Cardiac septum (tissue), 1 donor: ENCODE measurements around the gene EXOSC2. TPM values are rescaled to one million over a fixed set of nuclear protein-coding genes. Genes with fewer than 3 reads are reported as not detected.

Source experiments
- DNase-seq: peaks from one replicate; pipeline ENCODE4 v3.0.0-alpha.2; 2020; ENCODE audit warnings: low spot score
- intact Hi-C: fragments of 100-400 bp; cut with DNase I; formaldehyde crosslinking; loops from one replicate; pipeline ENCODE4 v1.14.0; 2022
- long read RNA-seq: library from polyadenylated mRNA; unstranded; transcript quantifications from one replicate; pipeline ENCODE4 v2.0.0, GENCODE V29; 2021
- total RNA-seq: library from RNA; stranded (reverse); fragmentation: NEBNext Ultra II Directional; extraction: Animal tissue kit (Norgen Biotek cat#: 25700); gene quantifications from one replicate; pipeline ENCODE4 v1.2.1, GENCODE V29; 2021
- donor health status: DM: no; HTN: no; CAD: no.

The EXOSC2 gene, protein sequence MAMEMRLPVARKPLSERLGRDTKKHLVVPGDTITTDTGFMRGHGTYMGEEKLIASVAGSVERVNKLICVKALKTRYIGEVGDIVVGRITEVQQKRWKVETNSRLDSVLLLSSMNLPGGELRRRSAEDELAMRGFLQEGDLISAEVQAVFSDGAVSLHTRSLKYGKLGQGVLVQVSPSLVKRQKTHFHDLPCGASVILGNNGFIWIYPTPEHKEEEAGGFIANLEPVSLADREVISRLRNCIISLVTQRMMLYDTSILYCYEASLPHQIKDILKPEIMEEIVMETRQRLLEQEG
- 12.7 TPM for total RNA-seq
- long read RNA-seq, transcript EXOSC2-204 (9 exons, 2,040 nt), result major isoform, 12 of 12 reads
- long read RNA-seq, partial matches to known transcripts, result 0 of 12 reads
- long read RNA-seq, other reads (novel, unspliced or antisense), result 0 of 12 reads

DNA sequence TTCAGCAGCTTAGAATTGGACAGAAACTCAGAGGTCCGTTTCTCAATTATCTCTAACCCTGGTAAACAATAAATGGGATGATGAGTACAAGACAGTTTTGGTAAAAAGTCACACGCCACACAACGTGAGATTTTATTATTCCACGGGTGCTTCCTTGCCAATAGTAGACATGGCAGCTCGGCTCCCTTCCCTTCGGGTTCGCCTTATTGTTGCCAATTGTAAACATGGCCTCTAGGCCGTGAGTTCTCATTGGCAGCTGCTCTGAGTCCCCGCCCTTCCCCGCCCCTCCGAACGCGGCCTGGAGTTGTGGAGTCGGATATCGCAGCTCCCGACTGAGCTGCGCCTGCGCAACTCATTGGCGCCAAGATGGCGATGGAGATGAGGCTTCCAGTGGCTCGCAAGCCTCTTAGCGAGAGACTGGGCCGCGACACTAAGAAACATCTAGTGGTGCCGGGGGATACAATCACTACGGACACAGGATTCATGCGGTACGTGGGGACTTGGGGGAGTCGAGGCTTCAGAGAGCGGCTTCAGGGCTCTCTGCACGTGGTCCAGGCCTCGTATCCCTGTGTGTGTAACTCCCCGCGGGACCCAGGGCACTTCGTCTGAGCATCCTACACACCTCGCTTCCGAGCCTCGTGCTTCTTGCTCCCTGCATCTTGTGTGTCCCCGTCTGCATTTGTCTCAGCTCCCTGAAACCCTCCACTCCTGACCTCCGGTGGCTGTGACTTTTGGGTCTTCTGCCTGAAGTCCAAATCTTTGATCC lies at the start of gene EXOSC2:
EXOSC2 (plus strand) TSS at position 355 of the 766 bp plus-strand sequence; CDS start at position 367, 12 bp downstream.
- intact Hi-C loops, result no loop called here
- peak; percentile 99 for DNase-seq

DNA sequence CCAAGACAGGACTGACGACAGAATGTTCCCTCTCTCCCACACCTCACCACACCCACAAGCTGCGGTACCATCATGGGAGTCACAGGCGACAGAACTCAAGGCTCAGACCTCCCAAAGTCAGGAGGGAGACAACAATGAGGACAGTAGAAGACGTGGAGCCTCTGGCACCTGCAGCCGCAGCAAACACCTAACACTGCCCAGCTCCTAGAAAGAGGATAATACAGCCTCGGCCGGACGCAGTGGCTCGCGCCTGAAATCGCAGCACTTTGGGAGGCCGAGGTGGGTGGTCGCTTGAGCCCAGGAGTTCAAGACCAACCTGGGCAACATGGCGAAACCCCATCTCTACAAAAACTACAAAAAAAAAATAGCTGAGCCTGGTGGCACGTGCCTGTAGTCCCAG lies 42.4 kb upstream of the EXOSC2 start:
- intact Hi-C loops, result no loop called here
- DNase-seq, result no peak

DNA sequence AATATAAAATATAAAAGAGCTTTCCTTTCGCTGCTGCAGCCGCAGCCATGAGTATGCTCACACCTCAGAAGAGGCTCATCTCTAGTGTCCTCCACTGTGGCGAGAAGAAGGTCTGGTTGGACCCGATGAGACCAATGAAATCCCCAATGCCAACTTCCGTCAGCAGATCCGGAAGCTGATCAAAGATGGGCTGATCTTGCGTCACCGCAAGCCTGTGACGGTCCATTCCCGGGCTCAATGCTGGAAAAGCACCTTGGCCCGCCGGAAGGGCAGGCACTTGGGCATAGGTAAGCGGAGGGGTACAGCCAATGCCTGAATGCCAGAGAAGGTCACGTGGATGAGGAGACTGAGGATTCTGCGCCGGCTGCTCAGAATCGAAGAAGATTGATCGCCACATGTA lies 41.8 kb upstream of the EXOSC2 start:
- intact Hi-C loops, result no loop called here
- no peak for DNase-seq

DNA sequence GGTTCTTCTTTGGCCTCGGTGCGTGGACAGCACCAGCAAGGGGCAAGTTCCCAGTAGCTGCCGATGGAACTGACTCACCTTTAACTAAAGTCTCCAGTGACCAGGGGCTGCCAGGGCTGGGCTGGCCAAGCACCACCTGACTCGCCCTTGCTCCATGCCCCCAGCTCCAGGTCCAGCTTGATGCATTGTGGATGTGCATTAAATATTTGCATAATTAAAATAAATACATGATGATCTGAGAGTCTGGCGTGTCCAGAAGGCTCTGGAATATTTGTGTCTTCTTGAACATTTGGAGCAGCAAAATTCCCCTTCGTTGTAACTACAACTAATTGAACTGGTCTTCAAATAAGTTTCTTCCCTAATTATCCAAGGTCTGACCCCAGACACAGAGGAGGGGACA lies 38.7 kb upstream of the EXOSC2 start:
- intact Hi-C loops, result no loop called here
- no peak for DNase-seq

DNA sequence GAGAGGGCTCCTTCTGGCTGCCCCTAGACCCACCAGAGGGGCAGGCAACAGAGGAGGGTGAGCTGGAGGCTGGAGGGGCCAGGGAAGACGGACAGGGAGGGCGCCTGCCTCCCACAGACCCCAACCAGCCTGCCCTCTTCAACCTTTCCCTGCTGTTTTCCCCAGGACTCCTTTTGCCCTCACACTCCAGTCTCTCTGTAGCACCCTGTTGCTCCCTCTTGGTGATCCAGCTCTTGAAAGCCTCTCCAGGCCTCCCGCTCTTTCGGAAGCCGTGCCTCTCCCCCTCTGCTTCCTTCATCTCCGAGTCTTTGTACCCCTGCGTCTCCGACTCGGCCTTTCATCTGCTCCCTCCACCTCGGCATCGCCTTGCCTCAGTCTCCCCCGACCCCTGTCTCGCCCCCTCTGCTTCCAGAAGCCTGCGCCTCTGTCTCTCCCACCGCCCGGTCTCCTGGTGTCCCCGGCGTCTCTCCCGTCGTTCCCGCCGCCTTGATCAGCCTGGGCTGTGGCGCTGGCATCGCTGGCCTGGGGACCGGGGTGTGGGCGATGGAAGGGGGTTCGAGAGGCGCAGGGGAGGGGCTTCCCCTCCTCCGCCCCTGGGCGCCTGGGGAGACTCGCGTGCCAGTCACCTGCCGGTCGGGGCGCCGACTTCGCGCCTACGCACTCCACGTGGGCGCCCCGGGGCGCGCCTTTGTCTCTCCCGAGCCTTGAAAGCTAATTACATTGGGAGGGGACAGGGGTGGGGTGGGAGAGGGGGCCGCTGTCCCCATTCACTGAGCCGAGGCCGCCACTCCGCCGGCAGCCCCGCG lies 34.5 kb upstream of the EXOSC2 start:
- intact Hi-C loops, result no loop called here
- no peak for DNase-seq

DNA sequence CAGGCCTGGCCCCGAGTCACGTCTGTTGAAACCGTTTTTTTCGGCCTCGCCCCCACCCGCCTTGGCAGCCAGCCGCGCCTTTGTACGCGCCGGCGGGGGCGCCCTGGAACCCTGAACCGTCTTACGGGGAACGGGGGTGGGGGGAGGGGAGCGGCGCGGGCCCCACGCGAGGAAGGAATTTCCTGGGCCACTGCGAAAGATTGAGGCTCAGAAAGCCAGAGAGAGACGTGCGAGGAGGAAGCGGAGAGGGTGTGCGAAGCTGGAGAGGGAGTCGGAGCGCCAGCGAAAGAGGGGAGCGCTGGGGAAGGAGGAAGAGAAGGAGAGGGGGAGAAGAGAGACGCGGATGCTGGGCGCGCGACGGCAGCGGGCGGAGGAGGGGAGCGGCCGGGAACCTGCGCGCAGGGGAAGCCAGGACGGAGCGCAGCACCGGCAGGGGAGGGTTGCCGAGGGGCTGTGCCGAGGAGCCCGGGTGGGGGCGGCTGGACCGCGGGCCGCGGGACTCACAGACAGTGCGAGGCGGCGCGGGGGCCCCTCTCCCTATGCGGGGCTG lies 33.8 kb upstream of the EXOSC2 start:
- intact Hi-C loops, result no loop called here

DNA sequence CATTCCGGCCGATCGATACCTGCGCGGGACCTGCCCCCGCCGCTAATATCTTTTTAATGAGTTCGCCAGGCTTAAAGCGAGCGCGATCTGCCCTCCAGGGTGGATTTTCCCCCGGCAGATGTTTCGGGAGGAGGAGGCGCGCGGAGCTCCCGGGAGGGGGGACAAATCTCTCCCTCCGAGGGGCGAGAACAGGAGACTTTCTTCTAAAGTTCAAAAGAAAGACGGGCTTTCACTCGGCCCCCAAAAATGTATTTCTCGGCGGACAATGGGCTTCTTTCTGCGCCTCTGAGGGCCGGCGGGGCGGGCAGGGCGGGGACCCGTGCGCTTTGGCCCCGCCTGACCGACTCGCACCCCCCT lies 33.3 kb upstream of the EXOSC2 start:
- intact Hi-C loops, result no loop called here
- no peak for DNase-seq

More for the DNA sequence above, 33.8 kb upstream of the EXOSC2 start:
- DNase-seq, result no peak

DNA sequence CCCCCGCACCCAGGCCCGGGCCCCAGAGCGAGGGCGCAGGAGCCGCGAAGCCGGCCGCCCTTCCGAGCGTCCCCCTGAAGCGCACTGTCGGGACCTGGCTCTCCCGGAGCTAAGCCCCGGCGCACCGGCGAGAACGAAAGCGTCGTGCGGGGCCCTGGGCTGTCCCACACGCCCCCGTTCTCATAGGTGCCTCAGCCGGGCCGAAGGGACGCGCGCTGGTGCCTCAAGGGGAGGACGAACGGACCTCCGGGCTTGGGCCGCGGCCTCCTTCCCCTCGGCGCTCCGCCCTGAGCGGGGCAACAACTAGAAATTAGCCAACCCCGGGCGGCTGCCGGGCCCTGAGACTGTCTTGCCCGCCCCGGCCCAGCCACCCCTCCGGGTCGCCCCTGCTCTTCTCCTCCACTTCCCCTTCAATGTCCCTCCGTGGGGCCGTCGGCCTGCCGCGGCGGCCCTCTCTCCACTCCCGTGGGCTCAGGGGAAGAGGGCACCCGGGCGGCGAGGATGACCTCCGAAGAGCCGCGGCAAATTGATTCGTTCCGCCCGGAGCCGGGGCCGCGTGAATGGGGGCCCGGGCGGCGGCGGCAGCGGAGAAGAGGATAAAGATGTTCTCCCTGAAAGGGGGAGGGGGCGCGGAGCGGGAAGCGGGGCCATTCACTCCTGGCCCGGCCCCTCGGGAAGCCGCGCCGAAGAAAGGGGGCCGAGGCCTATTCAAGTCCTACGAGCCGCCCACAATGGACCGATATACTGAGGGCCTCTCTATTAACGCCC lies 32.7 kb upstream of the EXOSC2 start:
- intact Hi-C loops, result no loop called here
- no peak for DNase-seq

DNA sequence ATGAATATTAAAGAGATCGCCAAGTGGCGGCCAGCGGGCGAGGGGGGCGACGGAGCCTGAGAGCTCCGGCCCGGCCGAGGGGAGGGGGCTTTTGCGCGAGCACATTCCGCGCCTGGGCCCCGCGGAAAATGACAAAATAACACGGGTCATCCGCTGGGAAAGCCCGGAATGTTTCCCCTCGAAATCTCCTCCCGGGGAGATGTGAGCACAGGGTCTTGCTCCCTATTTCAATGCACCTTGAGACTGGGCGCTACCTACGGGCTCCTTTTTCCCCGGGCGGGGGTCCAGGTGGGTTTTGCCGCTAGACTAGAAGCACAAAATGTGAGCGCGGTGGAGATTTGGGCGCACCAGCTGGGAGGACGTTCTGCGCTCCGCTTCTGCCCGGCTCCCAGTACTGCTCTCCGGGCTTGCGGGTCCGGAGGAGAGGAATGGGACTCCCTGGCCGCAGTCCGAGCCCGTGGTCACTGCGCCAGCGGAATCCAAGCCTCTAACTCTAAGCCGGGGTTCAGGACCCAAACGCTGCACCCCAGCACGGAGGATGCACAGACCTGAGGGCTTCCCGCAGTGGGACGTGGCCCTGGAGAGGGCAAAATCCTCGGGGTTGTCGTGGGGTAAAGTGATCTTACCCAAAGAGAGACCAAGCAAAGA lies 32.0 kb upstream of the EXOSC2 start:
- intact Hi-C loops, result no loop called here
- DNase-seq, result no peak

DNA sequence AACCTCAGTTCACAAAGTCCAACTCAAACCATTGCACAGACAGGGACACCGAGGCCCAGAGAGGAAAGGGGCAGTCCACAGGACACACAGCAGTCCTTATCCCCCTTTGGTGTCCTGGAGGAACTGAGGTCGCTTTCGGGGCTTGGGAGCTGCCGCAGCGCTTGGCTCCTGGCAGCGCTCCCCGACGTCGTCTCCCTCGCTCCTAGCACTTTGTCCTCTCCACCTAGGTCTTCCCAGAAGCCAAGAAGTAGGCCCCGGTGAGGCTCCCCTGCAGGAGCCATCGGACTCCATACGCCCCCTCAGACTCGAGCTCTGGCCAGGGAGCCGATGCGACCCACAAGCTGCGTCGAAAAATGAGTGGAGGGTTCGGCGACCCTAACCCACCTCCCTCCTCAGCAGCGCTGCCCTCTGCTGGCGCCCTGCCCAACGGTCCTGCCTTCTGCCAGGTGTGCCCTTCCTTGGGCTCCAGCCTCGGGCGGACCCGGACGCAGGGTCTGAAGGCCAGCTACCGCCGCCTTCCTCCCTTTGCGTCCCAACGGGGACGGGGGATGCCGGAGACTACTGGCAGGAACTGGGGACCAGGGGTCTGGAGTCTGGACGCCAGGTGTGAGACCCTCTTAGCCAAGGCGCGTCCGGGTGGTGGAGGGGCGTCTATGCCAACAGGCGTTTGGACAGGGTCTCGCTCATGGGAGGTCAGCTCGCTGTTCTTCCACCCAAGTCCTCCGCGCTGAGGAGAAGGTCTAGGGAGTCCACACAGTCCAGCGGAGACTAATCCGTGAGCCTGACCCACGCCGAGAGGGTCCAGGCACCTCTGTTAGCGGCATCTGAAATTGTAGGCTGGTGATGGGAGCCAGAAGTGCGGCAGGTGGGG lies 31.2 kb upstream of the EXOSC2 start:
- intact Hi-C loops, result no loop called here
- no peak for DNase-seq

DNA sequence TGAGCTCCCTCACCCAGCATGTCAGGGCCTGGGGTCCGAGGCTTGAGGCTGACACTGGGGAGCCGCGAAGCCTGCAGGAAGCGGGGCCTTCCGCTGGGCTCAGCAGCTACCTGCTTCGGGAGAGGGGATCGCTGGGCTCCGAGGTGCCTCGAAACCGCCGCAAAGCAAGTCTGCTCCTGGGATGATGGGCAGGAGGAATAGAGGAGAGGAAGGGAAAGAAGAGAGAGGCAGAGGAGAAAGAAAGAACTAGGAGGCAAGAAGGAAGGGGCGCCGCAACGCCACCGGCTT lies 30.7 kb upstream of the EXOSC2 start:
- intact Hi-C loops, result no loop called here
- no peak for DNase-seq

DNA sequence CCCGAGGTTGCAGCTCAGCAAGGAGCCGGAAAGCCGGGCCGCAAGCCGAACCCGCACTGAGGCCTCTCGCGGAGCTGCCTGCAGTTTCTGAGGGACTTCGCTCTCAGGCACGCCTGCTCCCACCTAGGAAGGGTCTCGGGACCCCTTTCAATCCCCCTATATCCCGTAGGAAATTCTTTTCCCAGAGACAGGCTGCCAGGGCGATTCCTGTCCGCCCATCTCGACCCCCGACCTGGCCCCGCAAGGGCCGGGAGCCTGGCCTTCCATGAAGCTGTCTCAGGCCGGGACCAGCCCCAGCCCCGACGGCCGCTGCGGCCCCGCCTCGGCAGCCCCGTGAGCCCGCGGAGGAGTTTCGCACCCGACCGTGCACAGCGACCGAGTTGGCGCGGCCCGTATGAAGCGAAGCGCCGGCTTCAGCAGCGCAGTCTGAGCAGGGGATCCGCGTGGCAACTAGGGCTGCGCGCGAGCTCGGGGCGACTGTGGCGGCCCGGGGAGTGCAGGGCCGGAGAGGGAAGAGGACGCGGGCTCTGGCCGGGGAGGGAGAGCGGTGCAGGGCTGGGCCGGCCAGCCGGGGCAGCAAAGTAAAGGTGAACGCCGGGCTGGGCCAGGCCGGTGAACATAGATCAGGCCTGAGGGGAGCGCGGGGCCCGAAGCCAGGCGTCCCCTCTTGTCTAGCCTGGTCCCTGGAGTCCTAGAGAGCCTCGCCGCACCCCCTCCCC lies 30.2 kb upstream of the EXOSC2 start:
- no peak for DNase-seq
- intact Hi-C loops, result no loop called here

DNA sequence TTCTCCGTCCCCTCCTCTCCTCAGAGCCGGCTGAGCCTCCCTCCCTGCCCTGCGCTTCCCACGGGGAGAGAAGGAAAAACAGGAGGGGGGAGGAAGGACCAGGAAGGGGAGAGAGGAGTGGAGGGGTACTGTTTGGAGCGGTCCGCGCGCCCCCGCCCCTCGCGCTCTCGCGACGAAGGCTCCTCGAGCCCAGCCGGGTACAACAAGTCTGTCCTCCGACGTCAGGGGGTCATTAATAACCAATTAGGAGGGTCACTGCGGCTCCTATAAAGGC lies 29.7 kb upstream of the EXOSC2 start:
- intact Hi-C loops, result no loop called here
- no peak for DNase-seq

DNA sequence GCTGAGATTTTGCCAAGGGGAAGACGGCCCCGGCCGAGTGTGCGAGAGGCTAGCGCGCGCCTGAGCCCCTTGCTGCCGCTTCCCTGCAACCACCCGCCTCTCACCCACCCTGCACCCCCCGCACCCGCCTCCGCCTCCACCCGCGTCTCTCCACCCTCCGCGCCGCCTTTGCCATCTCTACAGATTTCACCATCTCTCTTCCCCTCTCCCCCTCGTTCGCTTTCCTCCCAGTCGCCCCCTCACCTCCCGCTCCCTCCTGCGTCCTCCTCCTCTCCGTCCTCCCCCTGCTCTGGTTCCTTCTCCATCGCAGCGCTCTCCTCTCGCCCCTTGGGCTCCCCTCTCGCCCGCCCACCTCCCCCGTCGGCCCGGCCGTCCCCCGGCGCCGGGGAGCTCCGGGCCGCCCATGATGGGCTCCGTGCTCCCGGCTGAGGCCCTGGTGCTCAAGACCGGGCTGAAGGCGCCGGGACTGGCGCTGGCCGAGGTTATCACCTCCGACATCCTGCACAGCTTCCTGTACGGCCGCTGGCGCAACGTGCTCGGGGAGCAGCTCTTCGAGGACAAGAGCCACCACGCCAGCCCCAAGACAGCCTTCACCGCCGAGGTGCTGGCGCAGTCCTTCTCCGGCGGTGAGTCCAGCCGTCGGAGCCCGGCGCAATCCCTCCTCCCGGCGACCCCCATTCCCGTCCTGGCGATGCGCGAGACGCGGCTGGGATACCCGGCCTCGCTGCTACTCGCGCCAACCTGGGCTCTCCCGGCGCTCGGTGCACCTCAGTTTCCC lies 29.1 kb upstream of the EXOSC2 start, which contains the start of gene PRDM12:
PRDM12 (plus strand) TSS at position 344 of the 778 bp plus-strand sequence; CDS start at position 404, 60 bp downstream.
- no peak for DNase-seq
- intact Hi-C loops, result no loop called here

DNA sequence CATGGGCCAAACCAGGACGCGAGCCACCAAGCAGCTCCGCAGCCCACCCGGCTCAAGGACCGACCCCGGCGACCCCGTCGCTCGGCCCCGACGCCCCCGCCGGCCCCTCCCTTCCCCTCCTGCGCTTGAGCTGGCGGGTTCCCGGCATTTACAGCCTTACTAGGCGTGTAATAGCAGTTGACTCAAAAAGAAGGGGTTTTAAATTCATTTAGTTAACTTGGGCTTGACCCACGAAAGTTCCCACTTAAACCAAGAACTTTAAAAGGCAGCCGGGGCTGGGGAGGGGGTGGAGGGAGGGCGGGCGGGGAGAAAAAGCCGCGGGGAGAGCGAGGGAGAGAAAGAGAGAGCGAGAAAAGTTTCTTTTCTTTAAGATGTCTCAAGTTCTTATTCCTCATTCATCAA lies 28.6 kb upstream of the EXOSC2 start:
- DNase-seq, result no peak
- intact Hi-C loops, result no loop called here

DNA sequence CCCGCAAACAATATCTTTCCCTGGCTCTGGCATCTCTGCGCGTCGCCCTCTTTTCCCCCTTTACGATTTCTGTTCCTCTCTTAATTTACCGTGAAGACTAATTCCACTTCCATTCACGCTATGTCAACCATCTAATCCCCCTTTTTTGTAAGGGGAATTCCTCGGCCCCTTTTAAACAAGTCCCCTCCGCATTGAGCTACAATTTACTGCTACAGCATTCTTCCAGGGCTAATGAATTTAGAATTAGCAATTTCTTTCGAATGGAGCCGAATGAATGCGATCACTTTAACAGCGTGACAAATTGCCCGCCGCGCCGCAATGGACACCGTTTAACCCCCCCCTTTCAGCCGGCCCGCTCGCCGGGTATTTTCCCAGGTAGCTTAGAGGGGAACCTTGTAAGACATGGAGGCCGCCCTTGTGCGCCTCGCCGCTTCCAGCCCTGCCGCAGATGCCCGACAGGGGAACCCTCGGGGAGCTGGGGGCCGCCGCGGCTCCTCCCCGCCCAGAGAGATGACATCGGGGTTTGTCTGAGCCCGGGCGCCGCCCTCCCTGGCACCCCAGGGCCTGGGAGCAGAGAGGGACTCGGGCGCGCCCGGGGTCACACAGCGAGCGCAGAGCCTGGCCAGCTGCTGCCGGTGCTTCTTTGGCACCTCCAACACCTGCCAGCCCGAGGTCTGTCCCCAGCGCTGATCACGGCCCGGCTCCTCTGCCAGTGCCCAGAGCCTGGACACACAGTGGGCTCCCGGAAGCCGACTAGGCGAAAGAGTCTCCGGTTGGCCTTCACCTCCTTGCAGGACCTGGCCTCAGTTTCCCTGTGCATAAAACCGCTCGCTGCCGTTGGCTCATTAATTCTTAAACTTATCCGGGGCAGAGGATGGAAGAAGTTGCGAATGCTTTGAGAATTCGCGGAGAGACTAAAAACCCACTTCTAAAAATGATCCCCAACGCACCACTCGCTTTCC lies 27.9 kb upstream of the EXOSC2 start:
- intact Hi-C loops, result no loop called here
- no peak for DNase-seq
